Ovary (tissue), 3 donors: ENCODE results near the gene DIP2C.

ENCODE experiments used
- CTCF ChIP-seq, 3 donors: fragments of 450-650 bp in 2 of 3; fragments of 200-600 bp in 1 of 3; IDR thresholded peaks; one replicate each; pipeline versions ENCODE4 v1.5.1 to v1.8.0; 2016 to 2022; ENCODE audit warnings: antibody characterized with exemption in 3 of 3, mild to moderate bottlenecking in 1 of 3
- POLR2A ChIP-seq: fragments of 450-650 bp; IDR thresholded peaks from one replicate; pipeline ENCODE4 v1.6.1; 2017; ENCODE audit warnings: antibody characterized with exemption, mild to moderate bottlenecking, moderate library complexity
- donor health status: DM: no; HTN: no; CAD: no.

- TF ChIP-seq CTCF (IDR thresholded peaks at IDR 0.05) = no peak
- TF ChIP-seq POLR2A = no peak
Measured at GRCh38 chr10:290026-290725, 399.3 kb downstream of the DIP2C start.
